Activated CD8-positive, alpha-beta memory T cell treated with anti-CD3 and anti-CD28 coated beads, Interleukin-2, amount 50 U/mL, for 48 hours (primary cell): ENCODE measurements around the gene HOXA7.

Source experiments
- DNase-seq: peaks from one replicate; pipeline ENCODE4 v3.0.0-alpha.2; 2020

Gene HOXA7

GRCh38 chr7:27146491-27147198, 9.8 kb downstream of the HOXA7 start:
- DNase-seq = no peak

GRCh38 chr7:27145914-27146412, 10.5 kb downstream of the HOXA7 start:
- no peak for DNase-seq

GRCh38 chr7:27145165-27145913, 11.1 kb downstream of the HOXA7 start:
- no peak for DNase-seq

GRCh38 chr7:27144781-27145164, 11.7 kb downstream of the HOXA7 start:
- no peak for DNase-seq

GRCh38 chr7:27143950-27144780, 12.3 kb downstream of the HOXA7 start:
- DNase-seq = peak; percentile 22

- no peak for DNase-seq
These were observed 13.2 kb downstream of the HOXA7 start, which contains the start of gene HOXA5 for GRCh38 chr7:27143023-27143949. TSS of gene HOXA5 (minus strand) at chr7:27143681. CDS start at chr7:27143607, 74 bp downstream.

- DNase-seq = peak; percentile 42
These were observed 13.9 kb downstream of the HOXA7 start for GRCh38 chr7:27142580-27143022.

GRCh38 chr7:27141923-27142579, 14.4 kb downstream of the HOXA7 start:
- peak; percentile 32 for DNase-seq

- DNase-seq = no peak
These were observed 15.1 kb downstream of the HOXA7 start for GRCh38 chr7:27141137-27141922.

- peak; percentile 23 for DNase-seq
These were observed 16.2 kb downstream of the HOXA7 start for GRCh38 chr7:27140126-27140857.

GRCh38 chr7:27139334-27140125, 16.9 kb downstream of the HOXA7 start:
- peak; percentile 34 for DNase-seq

GRCh38 chr7:27138985-27139333, 17.5 kb downstream of the HOXA7 start:
- no peak for DNase-seq

GRCh38 chr7:27138472-27138871, 18.0 kb downstream of the HOXA7 start:
- DNase-seq = no peak

- DNase-seq = no peak
These were observed 18.7 kb downstream of the HOXA7 start for GRCh38 chr7:27137640-27138315.

GRCh38 chr7:27134392-27134791, 22.1 kb downstream of the HOXA7 start:
- DNase-seq = no peak

GRCh38 chr7:27133409-27134231, 22.9 kb downstream of the HOXA7 start:
- no peak for DNase-seq

- DNase-seq = no peak
These were observed 23.5 kb downstream of the HOXA7 start for GRCh38 chr7:27132978-27133377.

GRCh38 chr7:27132214-27132613, 24.3 kb downstream of the HOXA7 start:
- no peak for DNase-seq
